Subcutaneous abdominal adipose tissue (tissue), 5 donors: ENCODE data around the gene FGFBP1.

Source experiments
- H3K27ac ChIP-seq: one replicate; pipeline ENCODE4 v1.7.0; 2013; ENCODE audit warnings: low read depth, mild to moderate bottlenecking, inconsistent platforms, low read length, moderate library complexity
- H3K27me3 ChIP-seq, 5 donors: one replicate each; pipeline ENCODE4 v1.7.0; 2013; ENCODE audit warnings: low read length in 5 of 5, inconsistent platforms in 1 of 5; ENCODE audit not compliant: control insufficient read depth in 5 of 5, insufficient read depth in 4 of 5
- H3K36me3 ChIP-seq, 5 donors: one replicate each; pipeline ENCODE4 v1.7.0; 2013; ENCODE audit warnings: low read length in 5 of 5; ENCODE audit not compliant: control insufficient read depth in 5 of 5, insufficient read depth in 5 of 5
- H3K4me1 ChIP-seq, 5 donors: one replicate each; pipeline ENCODE4 v1.7.0; 2013; ENCODE audit warnings: low read length in 5 of 5, mild to moderate bottlenecking in 3 of 5, moderate library complexity in 1 of 5; ENCODE audit not compliant: control insufficient read depth in 5 of 5, insufficient read depth in 5 of 5
- H3K4me3 ChIP-seq, 5 donors: one replicate each; pipeline ENCODE4 v1.7.0; 2013; ENCODE audit warnings: low read length in 5 of 5, low read depth in 1 of 5
- H3K9ac ChIP-seq, 5 donors: one replicate each; pipeline ENCODE4 v1.7.0; 2013; ENCODE audit warnings: low read length in 5 of 5, mild to moderate bottlenecking in 4 of 5, moderate library complexity in 3 of 5
- H3K9me3 ChIP-seq, 5 donors: one replicate each; pipeline ENCODE4 v1.7.0; 2013; ENCODE audit warnings: low read length in 5 of 5; ENCODE audit not compliant: control insufficient read depth in 5 of 5
- donor health status: healthy.
- donor health status: healthy.
- donor health status: healthy.
- donor health status: healthy.
- donor health status: healthy.

The FGFBP1 gene

DNA sequence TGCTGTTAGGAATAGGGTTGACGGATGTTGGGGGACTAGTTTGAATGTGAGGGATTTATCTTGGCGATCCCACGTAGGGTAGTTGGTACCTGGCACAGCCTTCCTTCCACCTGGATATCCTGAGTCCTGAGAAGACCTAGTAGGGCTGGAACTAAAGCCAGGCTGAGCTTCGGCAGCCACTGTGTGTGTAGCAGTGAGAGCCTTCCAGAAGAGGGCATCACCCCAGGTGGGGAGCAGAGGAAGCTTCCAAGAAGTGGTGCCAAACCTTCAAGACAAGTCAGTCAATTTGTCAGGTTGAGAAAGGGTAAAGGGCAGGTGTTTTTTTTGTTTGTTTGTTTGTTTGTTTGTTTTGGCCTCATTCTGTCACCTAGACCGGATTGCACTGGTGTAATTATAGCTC lies 25.6 kb upstream of the FGFBP1 start:
- Histone ChIP-seq H3K9ac (no peak overlapping the region), H3K27me3 (no peaks in the 10 kb centered on the region), H3K27ac (no peak overlapping the region), H3K4me1 (peaks cover 0 to 33% (median 17%) of the 10 kb centered on the region in 5 donors), H3K36me3 (no peaks in the 10 kb centered on the region), H3K9me3 (peaks cover 0 to 5% (median 3%) of the 10 kb centered on the region in 5 donors), H3K4me3 (no peak overlapping the region)

DNA sequence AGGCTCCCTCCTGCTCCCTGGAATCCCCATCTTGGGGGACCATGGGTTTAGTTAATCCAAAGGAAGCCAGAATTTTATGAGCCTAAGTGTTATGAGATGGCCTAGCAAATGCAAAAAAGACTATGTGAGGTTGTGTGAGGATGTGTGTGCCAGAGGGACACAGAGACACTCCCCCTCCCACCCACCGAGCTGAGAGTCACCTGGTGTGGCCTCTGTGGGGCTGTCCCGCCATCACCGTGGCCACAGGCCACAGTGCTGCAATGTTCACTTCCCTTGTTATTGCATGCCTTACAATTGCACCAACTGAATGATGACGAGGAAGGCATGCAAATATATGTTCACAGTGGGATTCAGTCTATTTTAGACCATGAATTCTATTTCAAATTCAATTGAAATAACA lies 25.0 kb upstream of the FGFBP1 start:
- peaks cover 0 to 33% (median 17%) of the 10 kb centered on the region in 5 donors for H3K4me1 ChIP-seq
- no peak overlapping the region for H3K4me3 ChIP-seq
- no peak overlapping the region for H3K27ac ChIP-seq
- H3K9me3 ChIP-seq = peaks cover 0 to 5% (median 3%) of the 10 kb centered on the region in 5 donors
- no peak overlapping the region for H3K9ac ChIP-seq
- H3K36me3 ChIP-seq = no peaks in the 10 kb centered on the region
- no peaks in the 10 kb centered on the region for H3K27me3 ChIP-seq

DNA sequence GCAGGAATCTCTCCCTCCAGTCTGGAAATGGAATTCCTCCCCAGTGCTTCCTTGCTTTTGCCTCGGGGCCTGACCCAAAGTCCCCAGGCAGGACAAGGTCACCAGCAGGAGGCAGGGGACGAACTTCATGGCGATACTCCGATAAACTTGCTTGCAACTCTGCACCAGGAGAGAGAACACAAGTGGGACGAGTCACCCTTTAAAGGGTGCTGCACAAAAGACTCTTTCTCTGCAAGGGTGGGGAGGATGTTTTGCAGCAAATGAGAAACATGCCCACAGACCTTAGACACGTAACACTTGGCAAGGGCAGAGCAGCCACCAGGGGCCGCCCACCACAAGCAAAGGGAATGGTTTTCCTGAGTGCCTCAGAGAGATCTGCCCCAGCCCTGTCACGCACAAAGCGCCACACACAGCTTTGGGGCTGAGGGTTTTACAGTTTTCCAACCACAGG lies 24.5 kb upstream of the FGFBP1 start, which contains the start of gene FGFBP2:
Gene FGFBP2 (minus strand): TSS at position 175 of the 451 bp plus-strand sequence. CDS start 46 bp downstream, at position 129.
- H3K4me1 ChIP-seq = peaks cover 0 to 33% (median 17%) of the 10 kb centered on the region in 5 donors
- H3K9ac ChIP-seq = no peak within 1 kb of the TSS
- H3K36me3 ChIP-seq = no peaks in the 10 kb centered on the region
- peaks cover 0 to 5% (median 3%) of the 10 kb centered on the region in 5 donors for H3K9me3 ChIP-seq
- no peak within 1 kb of the TSS for H3K27ac ChIP-seq
- no peaks in the 10 kb centered on the region for H3K27me3 ChIP-seq
- peak within 1 kb of the TSS in 3 of 5 donors; percentile 11 to 51 (median 21) for H3K4me3 ChIP-seq

DNA sequence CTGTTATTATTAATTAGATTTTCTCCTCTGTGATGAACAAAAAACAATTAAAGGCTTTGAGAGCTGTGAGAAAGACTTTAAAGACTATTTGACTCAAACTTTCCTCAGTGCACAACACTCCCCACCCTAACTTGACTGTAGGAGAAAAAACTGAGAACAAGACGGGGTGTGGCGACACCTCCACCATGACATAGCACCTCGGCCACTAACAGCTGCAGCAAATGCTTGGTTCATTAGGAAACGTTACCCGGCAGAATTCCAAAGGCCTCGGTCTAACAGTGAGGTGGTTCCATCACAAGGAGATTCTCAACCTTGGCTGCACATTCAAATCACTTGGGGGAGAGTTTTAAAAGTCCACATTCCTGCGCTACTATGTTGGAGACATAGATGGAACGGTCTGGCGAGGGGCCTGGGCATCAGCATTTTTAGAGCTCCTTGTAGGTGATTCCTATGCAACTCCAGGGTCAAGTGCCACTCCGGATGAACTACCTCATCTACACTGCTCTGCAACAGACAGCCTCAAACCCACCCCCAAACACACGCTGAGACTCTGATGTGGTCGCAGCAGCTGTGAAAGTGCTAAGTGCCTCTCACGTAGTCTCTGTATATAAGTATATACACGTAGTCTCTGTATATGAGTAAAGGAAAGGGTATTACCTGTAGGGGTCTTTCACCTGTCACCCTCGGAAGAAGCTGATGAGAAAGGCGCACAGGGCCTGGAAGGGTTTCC lies 23.4 kb upstream of the FGFBP1 start:
- H3K9ac ChIP-seq = no peak overlapping the region
- peaks cover 0 to 33% (median 17%) of the 10 kb centered on the region in 5 donors for H3K4me1 ChIP-seq
- H3K27ac ChIP-seq = no peak overlapping the region
- H3K27me3 ChIP-seq = no peaks in the 10 kb centered on the region
- peak overlapping the region in 2 of 5 donors; percentile 21 to 51 for H3K4me3 ChIP-seq
- no peaks in the 10 kb centered on the region for H3K36me3 ChIP-seq
- H3K9me3 ChIP-seq = peaks cover 0 to 5% (median 3%) of the 10 kb centered on the region in 5 donors

DNA sequence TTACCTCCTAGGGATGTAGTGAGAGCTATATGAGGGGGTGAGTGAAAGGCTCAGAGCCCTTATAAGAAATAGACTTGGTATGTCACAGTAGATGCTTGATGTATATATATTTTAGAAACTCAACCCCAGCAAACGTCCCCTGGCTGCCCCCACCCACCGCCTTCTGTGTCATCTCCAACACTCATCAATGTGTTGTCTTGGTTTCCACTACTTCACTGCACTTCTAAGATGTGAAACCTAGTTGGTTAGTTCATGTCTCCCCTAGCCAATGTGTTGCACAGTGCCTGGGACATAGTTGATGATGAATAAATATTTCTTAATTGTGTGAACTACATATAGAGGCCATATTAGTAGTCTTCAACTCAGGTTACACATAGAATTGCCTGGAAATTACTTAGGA lies 20.0 kb upstream of the FGFBP1 start:
- no peak overlapping the region for H3K4me3 ChIP-seq
- H3K27ac ChIP-seq = no peak overlapping the region
- peaks cover 0 to 36% (median 23%) of the 10 kb centered on the region in 5 donors for H3K4me1 ChIP-seq
- no peaks in the 10 kb centered on the region for H3K9me3 ChIP-seq
- no peaks in the 10 kb centered on the region for H3K27me3 ChIP-seq
- no peaks in the 10 kb centered on the region for H3K36me3 ChIP-seq
- no peak overlapping the region for H3K9ac ChIP-seq

DNA sequence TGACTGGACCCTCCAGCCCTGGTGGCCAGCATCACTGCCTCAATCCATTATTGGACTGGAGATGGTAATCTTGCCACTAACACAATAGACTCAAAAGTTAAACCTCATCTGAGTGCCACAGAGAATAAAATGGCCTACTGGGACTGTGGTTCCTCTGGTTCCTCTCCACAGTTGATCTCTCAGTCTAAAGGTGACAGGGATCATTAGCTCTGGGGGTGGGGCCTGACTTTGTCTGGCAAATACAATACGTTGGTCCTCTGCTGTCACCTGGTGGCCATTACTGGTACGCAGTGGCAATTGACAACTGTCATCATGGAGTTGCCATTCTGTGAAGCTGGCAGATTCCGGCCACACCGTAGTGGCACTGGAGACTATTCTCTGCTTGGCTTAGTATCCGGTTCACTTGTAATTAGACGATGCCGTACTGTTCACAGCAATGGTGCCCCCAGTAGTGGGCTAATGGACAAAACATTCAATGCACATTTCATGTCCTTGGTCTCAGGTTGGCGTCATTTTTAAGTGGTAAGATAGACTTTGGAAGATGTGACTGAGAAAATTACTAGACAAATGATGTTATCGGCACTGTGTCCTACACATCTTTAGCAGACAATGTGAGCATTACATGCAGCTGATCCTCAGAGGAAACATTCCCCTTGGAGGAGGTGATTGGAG lies 17.8 kb upstream of the FGFBP1 start:
- H3K4me3 ChIP-seq = no peak overlapping the region
- H3K27ac ChIP-seq = no peak overlapping the region
- no peaks in the 10 kb centered on the region for H3K27me3 ChIP-seq
- no peaks in the 10 kb centered on the region for H3K36me3 ChIP-seq
- H3K9me3 ChIP-seq = no peaks in the 10 kb centered on the region
- H3K9ac ChIP-seq = no peak overlapping the region
- H3K4me1 ChIP-seq = peaks cover 0 to 13% (median 6%) of the 10 kb centered on the region in 5 donors

DNA sequence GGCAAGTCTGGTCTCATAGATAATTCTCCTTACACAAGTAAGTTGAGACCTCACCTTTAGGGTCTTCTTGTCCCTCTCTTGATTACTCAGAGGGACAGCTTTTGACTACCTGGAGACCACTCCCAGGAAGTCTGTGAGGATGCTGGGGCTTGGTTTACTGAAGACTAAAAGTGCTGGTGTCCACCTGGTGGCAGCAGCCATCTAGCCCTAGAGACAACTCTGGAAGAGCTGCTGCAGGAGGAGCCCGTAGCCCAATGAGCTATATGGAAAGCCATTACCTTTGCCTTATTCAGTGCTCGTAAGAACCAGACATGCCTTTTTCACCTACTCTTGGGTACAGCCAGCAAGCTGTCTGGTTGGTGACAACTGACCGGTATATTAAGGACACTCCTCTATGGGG lies 17.1 kb upstream of the FGFBP1 start:
- no peak overlapping the region for H3K4me3 ChIP-seq
- H3K27ac ChIP-seq = no peak overlapping the region
- no peaks in the 10 kb centered on the region for H3K27me3 ChIP-seq
- H3K9me3 ChIP-seq = no peaks in the 10 kb centered on the region
- H3K9ac ChIP-seq = no peak overlapping the region
- H3K36me3 ChIP-seq = no peaks in the 10 kb centered on the region
- H3K4me1 ChIP-seq = peaks cover 0 to 7% (median 4%) of the 10 kb centered on the region in 5 donors

DNA sequence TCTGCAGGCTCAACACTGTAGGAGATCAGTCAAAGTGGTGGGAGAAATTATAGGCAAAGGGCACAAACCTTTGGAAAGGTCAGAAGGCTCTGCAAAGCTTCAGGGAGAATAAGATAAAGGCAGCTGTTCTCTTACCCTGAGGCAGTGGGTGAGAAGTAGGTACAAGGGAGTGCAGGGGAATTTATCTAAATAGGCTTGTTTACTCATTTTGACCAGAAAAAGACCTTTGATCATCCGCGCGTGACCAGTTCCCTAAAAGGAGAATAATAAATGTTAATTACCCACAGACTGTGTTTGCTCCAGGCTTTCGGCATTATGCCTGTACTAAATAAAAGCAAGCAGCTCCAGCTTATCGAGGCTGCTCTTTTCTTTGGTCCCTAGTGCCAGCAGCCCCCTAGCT lies 15.1 kb upstream of the FGFBP1 start:
- H3K27me3 ChIP-seq = no peaks in the 10 kb centered on the region
- H3K36me3 ChIP-seq = no peaks in the 10 kb centered on the region
- H3K9ac ChIP-seq = no peak overlapping the region
- H3K4me3 ChIP-seq = no peak overlapping the region
- H3K4me1 ChIP-seq = peaks cover 0 to 6% (median 4%) of the 10 kb centered on the region in 5 donors
- H3K9me3 ChIP-seq = no peaks in the 10 kb centered on the region
- no peak overlapping the region for H3K27ac ChIP-seq

DNA sequence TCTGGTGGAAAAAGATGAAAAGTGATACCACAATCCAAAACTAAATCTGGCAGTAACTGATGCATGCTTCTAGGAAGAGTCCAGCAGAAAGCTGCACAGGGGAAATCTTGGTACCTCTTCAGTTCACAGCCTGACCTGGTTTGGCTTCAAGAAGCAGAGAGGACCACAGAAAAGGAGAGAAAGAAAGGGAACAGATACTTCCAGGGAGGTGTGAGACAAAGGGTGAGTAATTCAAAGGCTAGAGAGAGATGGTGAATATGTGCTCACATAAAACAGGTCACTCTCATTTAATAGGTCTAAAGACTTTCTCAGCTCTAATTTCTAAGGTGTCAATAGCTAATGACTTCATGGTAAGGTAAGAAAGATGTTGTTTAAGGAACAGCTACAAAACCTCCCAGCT lies 13.2 kb upstream of the FGFBP1 start:
- Histone ChIP-seq H3K9ac (peak overlapping the region in 1 of 5 donors; percentile 48), H3K4me3 (no peak overlapping the region), H3K36me3 (no peaks in the 10 kb centered on the region), H3K27ac (no peak overlapping the region), H3K9me3 (no peaks in the 10 kb centered on the region), H3K27me3 (no peaks in the 10 kb centered on the region), H3K4me1 (peaks cover 0 to 6% (median 4%) of the 10 kb centered on the region in 5 donors)

DNA sequence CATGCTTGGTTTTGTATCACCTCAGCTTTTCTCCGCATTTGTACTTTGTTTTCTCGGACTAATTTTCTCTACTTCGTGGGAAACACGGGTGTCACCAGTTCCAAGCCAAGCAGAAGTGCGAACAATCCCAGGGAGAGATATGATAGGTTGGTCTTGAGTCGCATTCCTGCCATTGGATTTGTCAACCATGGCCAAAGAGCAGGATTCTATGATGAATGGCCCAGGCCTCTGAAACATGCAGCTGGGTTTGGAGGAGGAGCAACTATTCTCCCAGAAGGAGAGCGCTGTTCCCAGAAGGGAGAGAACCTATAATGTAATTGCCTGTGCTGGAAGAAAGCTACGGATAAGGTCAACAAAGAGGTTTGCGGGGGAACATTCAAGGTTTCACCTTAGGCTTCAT lies 10.3 kb upstream of the FGFBP1 start:
- H3K9me3 ChIP-seq = no peaks in the 10 kb centered on the region
- H3K9ac ChIP-seq = no peak overlapping the region
- no peak overlapping the region for H3K4me3 ChIP-seq
- no peaks in the 10 kb centered on the region for H3K36me3 ChIP-seq
- H3K27me3 ChIP-seq = no peaks in the 10 kb centered on the region
- H3K4me1 ChIP-seq = peaks cover 0 to 17% (median 9%) of the 10 kb centered on the region in 5 donors
- no peak overlapping the region for H3K27ac ChIP-seq
